Stimulated activated CD4-positive, alpha-beta T cell treated with anti-CD3 and anti-CD28 coated beads, Interleukin-1b, Interleukin-23, amount 100 ng/mL, for 48 hours (primary cell): ENCODE results near the gene ACOT7.

ENCODE experiments used
- DNase-seq: peaks from one replicate; pipeline ENCODE4 v3.0.0-alpha.2; 2020

The ACOT7 gene

DNA sequence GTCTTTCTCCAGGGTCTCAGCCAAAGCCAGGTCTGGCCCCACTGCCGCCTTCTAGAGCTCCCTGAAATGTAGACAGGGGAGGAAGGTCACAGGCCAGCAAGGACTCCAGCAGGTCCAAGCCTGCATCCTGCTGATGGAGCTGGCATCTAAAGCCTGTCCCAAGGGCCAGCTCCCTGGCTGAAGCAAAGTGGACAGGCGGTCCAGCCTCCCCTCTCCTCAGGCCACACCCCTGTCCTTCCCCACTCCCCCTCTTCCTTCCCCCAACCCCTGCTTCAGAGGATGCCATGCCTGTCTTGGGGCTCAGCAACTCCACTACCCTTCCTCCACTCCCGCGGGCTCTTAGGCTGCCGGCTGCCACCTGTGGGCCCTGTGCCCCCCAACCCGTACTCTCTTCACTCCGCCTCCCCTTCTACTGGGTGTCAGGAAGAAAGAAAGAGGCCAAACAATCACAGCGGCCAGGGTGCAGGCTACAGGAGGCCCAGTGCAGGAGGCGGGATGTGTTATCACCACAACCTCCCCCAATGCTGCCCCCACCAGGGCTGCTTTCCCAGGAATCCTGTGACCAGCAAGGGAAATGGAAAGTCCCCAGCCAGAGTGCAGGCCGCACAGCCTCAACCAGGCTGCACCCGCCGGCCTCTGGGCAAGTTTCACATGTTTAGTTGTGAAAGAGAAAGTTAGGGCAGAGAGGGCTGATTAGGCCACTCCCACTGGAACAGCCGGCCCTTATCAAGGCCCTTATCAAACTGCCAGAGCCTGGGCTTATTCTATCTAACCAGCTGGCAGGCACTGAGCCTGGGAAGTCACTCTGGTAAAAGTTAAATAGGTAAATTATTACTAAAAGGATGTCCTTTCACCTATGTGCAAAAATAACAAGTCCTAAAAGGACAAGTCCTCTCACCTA is 34.1 kb downstream of the ACOT7 start:
- peak; percentile 41 for DNase-seq

DNA sequence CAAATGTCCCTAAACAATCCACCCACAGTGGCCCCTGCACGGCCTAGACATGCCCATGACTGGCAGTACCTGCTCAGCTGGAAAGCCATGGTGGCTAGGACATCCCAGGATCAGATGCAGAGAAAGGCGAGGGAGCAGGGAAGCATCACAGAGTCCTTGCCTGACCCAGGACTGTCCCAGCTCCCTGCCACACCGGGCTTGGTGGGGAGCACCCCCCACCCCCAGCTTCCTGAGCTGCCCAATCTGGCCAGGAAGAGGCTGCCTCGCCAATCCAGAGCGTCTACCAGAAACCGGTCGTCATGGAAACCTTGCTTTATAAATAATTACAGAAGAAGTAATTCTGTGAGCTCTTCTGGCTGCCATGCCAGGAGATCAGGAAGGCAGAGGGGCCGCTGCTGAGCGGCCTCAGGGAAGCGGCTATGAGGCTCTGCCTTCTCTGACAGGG is 34.8 kb downstream of the ACOT7 start:
- DNase-seq, result peak; percentile 26

DNA sequence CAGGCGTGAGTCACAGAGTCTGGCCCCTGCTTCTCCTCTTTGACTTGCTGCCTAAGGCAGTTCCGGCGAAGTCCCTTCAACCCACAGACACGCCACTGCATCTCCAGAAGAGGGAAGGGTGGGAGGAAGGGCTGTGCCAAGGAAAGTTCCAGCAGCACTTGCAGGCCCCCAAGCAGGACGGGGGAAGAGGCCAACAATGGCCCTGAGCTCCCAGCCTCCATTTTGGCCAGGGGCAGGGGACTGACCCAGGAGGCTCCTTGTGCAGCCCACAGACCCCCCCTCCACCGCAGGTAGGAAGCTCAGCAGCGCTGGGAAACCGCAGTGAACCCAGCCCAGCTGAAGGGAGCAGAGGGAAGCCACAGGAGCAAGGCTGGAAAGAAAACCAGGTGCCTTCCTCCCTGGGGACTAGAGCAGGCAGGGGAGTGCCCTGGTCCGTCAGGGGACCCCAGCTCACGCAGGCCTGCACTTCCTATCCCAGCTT is 35.4 kb downstream of the ACOT7 start:
- no peak for DNase-seq

DNA sequence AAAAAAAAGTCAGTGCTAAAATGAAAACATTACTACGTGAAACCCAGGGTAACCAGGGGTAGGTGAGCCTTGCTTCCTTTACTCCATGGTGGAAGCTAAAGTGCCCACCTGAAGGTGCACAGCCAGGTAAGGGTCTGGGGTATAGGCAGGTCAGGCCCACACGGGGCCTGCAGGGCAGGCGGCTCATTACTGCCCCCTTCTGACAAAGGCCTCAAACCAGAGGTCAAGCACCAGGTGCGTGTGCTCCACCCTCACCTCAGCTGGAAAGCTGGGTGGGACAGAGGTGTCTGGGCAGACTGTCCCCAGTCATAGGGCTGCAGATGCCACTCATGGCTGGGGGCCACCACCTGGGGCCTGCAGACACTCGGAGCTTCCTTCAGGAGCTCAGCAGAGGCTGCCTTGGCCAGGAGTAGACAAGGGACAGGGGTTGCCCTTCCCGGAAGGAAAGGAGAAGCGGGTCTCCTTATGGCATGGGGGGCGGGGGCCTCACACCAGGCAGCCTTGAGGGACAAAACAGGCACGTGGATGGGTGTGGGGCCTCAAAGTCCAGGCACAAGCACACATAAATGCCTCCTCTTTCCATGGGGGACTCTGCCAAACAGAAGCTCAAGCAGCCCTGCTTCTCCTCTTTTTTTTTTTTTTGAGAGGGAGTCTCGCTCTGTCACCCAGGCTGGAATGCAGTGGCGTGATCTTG is 36.2 kb downstream of the ACOT7 start:
- no peak for DNase-seq

DNA sequence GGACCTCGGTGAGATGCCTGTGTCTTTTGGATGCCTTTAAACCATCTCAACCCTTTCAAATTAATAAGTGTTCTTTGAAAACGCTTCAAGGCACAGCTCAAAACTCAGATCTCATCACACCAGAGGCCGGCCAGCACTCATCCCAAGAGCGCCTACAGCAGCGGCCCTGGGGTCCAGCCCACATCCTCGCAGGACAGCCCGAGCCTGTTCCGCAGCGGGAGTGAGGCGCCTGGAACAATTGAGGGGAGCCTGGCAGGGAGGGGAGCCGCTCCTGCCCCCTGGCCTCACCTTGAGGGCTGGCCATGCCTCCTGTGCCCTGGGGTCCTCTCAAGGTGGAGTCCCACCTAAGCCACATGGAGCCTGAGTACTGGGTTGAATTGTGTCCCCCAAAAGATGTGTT is 37.9 kb downstream of the ACOT7 start:
- DNase-seq, result no peak

DNA sequence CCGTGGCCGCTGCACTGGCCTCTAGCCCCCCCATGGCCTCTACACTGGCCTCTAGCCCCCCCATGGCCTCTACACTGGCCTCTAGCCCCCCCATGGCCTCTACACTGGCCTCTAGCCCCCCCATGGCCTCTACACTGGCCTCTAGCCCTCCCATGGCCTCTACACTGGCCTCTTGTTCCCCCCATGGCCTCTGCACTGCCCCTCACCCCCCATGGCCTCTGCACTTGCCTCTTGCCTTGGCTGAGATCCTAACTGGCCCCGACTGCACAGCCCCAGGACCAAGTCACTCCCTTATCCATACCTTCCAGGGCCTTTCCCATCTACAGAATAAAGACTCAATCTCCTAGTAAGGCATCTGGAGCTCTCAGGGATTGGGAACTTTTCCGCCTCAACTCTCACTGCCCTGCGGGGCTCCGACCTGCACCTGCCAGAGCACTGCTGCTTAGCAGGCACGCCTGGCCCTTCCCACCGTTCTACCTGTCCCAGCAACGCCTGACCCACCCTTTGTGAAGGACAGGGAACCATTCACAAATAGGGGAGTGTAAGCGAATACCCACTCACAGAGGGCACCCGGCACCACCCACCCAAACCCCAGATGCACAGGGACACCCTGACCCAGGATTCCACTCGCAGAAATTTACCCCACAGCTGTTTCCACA is 38.8 kb downstream of the ACOT7 start:
- no peak for DNase-seq

DNA sequence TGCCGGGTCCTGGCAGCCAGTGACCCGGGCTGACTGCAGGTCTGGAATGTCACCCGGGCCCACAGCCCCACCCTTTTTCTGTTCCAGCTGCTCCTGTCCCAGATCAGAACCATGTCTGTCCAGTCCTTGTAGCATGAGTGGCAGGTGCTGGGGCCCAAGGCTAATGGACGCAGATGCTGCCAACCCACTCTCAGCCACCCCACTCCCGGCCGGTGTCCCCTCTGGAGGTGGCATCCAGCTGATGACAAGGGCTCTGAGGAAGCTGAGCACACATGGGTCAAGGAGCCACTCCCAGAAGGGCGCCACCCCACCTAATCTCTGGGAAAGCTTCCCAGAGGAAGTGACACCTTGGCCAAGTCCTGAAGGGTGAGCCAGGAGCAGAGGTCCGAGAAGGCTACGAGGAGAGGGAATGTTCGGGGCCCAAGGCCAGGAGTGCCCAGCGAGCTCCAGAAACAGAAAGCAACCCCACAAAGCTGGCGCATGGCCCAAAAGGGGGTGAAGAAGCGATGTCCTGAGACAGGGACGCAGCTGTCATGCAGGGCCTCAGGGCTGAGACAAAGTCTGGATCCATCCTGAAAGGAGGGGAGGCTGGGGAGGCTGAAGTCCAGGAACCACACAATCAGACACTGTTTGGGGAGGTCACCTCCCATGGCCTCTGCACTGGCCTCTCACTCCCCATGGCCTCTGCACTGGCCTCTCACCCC is 39.5 kb downstream of the ACOT7 start:
- DNase-seq, result no peak

DNA sequence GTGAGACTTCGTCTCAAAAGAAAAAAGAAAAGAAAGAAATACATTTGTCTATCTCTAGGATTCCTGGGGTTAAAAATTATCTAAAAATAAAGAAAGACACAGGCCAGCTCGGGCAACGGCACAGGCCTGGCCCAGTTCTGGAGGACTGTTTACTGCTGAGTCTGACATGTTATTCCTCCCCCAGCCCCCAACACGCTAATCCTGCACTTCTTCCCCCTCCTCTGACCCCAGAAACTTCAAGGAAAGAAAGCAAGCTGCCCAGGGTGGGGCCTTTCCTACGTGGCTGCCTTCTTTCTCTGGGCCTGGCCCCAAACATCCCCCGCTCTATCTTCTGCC is 40.0 kb downstream of the ACOT7 start:
- no peak for DNase-seq

DNA sequence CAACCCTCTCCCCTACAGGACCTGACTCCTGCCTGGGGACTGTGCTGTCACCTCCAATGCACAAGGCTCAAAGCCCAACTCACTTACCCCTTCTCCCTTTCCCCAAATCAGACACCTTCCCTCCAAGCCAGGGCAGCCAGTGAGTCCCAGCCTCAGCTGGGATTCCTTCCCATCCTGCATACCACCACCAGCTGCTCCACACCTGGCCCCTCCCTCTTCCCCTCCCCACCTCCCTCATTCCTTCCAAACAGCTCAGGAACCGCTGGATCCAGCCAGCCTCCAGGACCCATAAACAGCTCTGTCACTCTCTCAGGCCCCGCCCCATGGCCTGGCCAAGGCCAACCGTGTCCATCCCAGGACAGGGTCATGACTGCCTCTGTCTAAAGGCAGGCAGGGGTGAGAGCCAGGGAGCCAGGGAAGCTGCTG is 41.4 kb downstream of the ACOT7 start:
- DNase-seq, result no peak

DNA sequence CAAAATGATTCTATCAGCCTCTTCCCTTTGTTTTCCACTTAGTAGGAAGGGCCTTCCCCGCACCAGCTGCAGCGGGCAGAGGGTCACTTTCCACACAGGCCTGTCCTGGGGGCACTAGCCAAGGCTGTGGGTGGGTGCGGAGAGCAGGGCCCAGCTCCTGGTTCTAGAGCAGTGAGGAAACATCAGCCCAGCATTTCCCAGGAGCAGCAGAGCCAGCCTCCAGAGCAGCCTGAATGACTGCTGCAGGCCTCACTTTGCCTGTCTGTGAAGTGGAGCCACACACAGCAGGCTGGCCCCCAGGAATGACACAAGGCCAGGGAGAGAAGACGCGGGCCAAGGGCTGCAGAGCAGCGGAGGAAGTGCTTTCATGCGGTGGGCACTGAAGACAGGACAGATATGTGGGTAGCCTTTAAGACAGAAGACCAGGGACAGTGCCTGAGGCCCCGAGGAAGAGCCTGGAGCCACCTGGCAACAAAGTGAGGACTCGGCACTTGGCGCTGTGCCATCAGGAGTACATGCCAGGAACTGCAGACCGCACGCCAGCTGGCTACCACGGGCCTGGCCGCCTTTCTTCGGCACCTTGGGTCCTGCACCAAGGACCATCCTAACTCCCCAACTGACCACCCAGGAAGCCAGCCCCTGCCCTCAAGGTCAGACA is 42.0 kb downstream of the ACOT7 start:
- DNase-seq, result no peak

DNA sequence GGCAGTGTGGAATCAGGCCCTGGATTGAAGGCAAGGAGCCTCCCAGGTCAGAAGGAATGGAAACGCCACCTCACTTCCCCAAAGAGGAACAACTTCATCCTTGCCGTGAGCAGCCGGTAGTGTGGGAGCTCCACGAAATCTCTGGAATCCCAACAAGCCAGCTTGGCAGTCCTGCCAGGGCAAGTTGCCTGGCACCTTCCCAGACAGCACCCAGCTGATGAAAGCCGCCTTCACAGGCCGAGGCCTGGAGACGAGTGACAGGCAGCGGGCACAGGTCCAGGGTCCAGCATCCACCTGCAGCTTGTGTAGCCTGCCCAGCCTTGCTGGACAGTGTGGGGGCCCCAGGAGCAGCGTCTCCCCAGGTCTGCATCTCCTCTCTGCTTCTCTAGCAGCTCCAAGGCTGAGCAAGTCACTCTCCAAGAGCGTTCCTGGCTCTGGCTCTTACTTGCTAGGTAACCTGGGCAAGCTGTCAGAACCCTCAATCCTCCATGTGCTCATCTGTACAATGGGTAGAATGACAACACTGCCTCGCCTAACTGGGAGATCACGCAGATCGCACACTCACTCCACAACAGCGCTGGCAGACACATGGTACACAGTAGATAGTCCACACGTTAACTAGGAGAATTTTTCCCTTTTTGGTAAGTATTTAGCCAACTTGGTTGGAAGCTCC is 43.0 kb downstream of the ACOT7 start:
- no peak for DNase-seq

DNA sequence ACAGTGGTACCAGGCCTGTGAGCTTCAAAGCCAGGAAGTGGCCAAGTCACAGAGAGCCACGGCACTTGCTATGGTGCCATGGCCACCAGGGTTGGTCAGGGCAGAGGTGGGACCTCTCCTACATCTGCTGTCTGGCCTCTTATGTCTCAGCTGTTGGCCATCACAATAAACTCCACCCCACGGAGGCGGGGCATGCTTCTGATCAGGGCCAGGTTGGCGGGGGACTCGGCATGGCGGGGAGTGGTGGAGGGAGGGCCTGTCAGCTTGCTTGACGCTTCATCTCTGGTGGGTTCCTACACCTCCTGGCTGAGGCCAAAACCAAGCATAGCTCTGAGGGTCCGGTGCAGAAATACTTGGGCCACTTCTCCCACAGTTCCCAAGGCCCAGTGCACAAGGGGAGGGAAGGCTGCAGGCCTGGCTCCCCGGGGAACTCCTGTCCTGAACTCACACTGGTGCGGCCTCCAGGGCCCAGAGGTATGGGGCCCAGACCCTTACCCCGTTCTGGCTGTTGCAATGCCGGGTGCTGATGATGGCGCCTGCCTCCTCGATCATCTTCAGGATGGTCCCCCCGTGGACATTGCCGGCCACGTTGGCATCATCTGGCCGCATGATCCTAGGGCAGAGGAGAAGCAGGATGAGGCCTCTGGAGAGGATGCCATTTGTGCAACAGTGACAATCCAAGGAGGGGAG is 44.2 kb downstream of the ACOT7 start:
- DNase-seq, result no peak

DNA sequence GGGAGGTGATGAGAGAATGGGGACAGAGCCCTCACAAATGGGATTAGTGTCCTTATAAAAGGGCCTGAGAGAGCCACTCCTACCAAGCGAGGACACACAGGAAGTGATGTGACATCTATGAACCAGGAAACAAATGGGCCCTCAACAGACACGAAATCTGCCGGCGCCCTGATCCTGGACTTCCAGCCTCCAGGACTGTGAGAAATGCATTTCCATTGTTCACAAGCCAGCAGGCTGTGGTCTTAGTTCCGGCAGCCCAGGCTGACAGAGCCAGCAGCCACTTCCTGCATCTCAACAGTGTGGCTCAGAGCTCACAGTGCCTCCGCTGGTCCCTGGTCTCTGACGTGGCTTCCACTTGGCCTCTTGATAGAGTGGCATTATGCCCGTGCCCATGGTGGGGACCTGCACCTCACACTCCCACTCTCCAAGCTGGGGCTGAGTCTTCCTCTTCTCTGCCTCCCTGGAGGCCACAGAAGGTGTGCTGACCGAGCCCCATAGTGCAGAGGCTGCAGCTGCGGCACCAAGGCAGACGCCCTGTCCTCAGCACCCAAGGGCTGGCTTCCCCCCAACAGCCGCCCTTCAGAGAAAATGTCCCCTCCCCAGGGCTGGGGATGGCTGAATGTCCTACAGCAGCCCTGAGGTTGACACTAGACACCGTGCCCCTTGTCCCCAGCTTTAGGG is 44.9 kb downstream of the ACOT7 start:
- peak; percentile 27 for DNase-seq

DNA sequence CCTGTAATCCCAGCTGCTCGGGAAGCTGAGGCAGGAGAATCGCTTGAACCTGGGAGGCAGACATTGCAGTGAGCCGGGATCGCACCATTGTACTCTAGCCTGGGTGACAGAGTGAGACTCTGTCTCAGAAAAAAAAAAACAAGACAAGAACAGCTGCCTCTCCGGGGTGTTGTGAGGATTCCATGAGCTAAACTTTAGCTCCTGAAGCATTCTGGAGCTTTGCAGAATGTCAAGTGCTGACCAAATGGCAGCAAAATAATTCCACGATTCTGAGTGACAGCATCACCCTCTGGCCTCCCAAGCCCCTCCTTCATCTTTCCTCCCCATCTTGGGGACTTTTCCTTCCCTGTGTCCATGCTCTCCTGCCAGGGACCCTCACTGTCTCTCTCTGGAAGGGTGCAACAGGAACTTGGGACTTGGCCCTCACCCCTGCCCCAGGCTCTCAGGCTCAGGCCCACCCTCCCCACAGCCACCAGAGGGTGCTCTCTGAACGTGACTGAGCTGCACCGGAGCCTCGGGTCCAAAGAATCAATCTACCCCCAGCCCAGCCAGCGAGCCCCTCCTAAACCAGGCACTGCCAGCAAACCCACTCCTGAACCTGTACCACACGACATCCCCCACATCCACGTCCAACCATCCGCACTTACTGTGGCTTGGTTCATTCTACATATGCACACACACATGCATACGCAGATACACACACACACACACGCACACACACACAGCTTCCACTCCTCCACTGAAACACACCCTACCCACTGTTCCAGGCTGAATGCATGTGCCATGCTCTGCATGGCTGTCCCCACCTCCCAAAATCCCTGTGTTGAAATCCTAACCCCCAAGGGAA is 45.7 kb downstream of the ACOT7 start:
- peak; percentile 57 for DNase-seq

DNA sequence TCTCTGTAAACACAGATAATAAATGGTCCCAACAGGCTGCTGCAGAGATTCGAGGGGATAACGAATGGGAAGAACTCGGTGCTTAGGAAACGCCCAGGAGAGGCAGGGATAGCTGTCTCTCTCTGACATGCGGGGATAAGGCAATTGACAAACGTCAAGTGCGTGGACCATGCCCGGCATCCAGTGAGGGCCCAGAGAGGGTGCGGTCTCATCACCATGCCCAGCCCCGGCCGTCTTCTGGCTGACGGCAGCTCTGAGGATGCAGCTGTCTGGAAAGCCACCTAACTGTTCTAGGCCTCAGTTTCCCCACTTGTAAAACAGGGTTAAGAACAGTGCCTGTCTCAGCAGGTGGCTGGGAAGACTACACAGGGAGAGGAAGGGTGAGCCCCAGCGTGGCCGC is 48.1 kb downstream of the ACOT7 start:
- DNase-seq, result no peak

DNA sequence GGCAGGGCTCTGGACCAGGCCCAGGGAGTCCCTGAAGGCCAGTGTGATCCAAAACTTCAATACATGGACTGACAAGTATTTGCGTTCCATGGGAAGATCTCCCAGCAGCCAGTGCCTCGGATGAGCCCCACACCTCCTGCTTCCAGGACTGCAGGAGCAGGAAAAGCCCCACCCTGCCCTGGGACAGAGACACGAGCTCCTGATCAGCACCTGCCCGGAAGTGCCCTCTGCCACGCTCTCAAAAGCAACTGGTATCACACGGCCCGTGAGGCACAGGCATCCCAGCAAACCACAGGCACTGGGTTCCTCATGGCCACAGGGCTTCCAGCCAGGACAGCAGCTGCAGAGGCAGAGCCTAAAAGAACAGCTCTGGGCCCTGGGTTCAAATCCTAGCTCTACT is 48.6 kb downstream of the ACOT7 start:
- no peak for DNase-seq

DNA sequence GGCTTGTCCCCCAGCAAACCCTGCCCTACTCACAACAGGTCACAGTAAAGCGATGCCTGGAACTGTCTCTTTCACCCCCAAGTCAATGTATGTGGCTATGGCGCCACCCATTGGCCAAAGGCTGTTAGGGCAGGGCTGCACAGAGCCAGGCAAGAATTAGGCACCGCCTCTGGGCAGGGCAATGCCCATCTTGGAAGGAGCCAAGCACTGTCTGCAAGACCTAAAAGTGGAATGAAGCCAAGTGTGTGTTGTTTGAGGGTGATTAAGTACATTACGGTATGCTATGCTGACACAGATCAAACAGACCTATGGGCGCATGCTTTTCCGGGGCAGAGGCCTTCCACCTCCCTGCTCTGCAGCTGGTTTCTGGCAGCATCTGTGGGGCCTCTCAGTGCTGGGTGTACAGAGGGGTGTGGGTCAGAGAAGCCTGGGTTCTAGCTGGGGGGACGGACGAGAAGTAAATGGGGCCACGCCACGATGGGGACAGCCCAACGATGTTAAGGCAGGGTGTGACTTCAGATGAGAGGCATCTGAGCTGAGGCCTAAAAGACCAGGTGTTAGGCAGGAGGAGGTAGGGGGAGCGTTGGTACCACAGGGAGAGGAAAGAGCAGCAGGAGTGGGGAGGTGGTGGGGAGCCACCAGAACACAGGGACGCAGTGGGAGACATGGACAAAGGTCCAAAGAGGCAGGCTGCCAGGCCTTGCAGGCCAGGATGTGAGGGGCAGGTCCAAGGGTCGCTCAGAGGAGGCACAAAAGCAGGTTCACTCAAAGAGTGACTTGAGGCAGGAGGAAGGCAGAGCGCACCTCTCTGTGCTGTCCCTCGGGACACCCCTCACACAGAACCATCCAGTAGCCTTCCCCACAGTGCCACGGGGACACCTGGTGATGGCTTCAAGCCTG is 49.8 kb downstream of the ACOT7 start:
- DNase-seq, result peak; percentile 70

DNA sequence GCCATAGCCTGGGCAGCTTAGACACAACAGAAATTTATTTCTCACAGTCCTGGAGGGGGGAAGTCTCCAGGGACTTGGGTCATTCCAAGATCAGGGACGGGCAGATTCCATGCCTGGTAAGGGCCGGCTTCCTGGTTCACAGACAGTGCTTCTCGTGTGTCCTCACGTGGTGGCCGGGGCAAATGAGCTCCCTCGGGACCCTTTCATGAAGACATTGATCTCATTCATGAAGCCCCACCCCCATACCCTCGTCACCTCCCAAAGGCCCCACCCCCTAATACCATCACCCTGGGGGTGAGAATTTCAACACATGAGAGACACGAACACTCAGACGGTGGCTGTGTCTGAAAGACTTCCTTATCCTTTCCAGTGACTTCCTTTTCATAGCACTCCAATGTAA is 51.5 kb downstream of the ACOT7 start:
- no peak for DNase-seq

DNA sequence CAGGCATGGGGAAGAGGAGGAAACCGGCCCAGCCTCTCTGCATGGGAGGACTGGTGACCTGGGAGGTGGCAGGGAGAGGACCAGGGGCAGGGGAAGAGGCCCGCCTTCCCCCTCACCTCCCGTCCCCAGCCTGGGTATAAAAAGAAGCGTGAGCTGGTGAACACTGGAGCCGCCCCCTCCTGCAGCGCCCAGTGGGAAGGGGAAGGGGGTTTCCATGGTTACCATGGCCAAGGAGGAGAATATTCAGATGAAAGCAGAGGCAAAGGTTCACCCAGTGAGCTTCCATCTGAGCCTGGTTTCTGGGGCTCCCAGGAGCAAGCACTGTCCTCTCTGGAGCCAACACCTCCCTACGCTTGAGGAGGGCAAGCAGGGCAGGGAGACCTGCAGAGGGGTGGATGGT is 54.9 kb downstream of the ACOT7 start:
- DNase-seq, result no peak
